Endothelial cell of umbilical vein (primary cell): Measurements from ENCODE around the gene DPH6.

Source experiments
- CTCF ChIP-seq, 2 donors: IDR thresholded peaks; 1 replicate in 1 of 2; 2 replicates in 1 of 2; pipeline ENCODE4 v1.5.1; 2011; ENCODE audit warnings: low read length in 2 of 2, mild to moderate bottlenecking in 2 of 2, moderate library complexity in 2 of 2, control low read depth in 1 of 2, inconsistent platforms in 1 of 2, low read depth in 1 of 2; ENCODE audit not compliant: insufficient read depth in 1 of 2; ENCODE audit errors: extremely low read depth in 1 of 2
- EZH2 ChIP-seq: IDR thresholded peaks from 2 replicates; pipeline ENCODE4 v1.6.1; 2012; ENCODE audit warnings: borderline replicate concordance, low read depth, mild to moderate bottlenecking, moderate library complexity, low read length, inconsistent platforms; ENCODE audit not compliant: severe bottlenecking
- FOS ChIP-seq: IDR thresholded peaks from 2 replicates; pipeline ENCODE4 v1.6.1; 2011; ENCODE audit warnings: mild to moderate bottlenecking, low read length, moderate library complexity, borderline replicate concordance; ENCODE audit not compliant: insufficient read depth
- JUN ChIP-seq: IDR thresholded peaks from 2 replicates; pipeline ENCODE4 v1.6.1; 2011; ENCODE audit warnings: borderline replicate concordance, low read depth; ENCODE audit not compliant: insufficient read length, insufficient read depth
- MAX ChIP-seq: IDR thresholded peaks from 2 replicates; pipeline ENCODE4 v1.6.1; 2011; ENCODE audit not compliant: insufficient read depth, insufficient read length
- MYC ChIP-seq: IDR thresholded peaks from one replicate; pipeline ENCODE4 v1.6.1; 2011; ENCODE audit warnings: mild to moderate bottlenecking, low read depth, low read length
- POLR2A ChIP-seq: IDR thresholded peaks from 2 replicates; pipeline ENCODE4 v1.6.1; 2012; ENCODE audit warnings: low read depth, mild to moderate bottlenecking, control low read depth, low read length

- TF ChIP-seq EZH2 (no peak), CTCF (IDR thresholded peaks at IDR 0.05; ENCODE audit: extremely low read depth in 1 of 2, insufficient read depth in 1 of 2, low read depth in 1 of 2, low read length in 2 of 2) (no peak), POLR2A (no peak), MAX (no peak), JUN (no peak), FOS (no peak), MYC (no peak)
These were observed 64.9 kb downstream of the DPH6 start for GRCh38 chr15:35481064-35481463.
